Omental fat pad (tissue), 4 donors: ENCODE measurements around the gene NFYB. TPM values are rescaled to one million over a fixed set of nuclear protein-coding genes. Genes with fewer than 3 reads are reported as not detected.
"Not testable (repeated sequence)": the region's sequence is repeated elsewhere in the genome, so short reads cannot be mapped to it uniquely, and the experiment has no call there.

ENCODE experiments used
- ATAC-seq: fragments of 150-250 bp; one replicate; pipeline ENCODE4 v1.9.1; 2016; ENCODE audit warnings: mild to moderate bottlenecking, moderate library complexity; ENCODE audit not compliant: low FRiP score
- DNase-seq: peaks from one replicate; pipeline ENCODE4 v3.0.0-alpha.2; 2019; ENCODE audit warnings: low spot score
- CTCF ChIP-seq, 3 donors: fragments of 450-650 bp; IDR thresholded peaks; one replicate each; pipeline ENCODE4 v1.5.1; 2016 to 2017; ENCODE audit warnings: antibody characterized with exemption in 3 of 3, mild to moderate bottlenecking in 3 of 3, moderate library complexity in 2 of 3
- total RNA-seq, 4 donors: library from RNA; depleted of rRNA; stranded (reverse); fragments of >200 nt; gene quantifications; one replicate each; pipeline ENCODE4 v1.1.0, GENCODE V29; 2016

NFYB gene
- total RNA-seq, 4 donors from 2014 or later: 25.9 to 47.8 (median 33.8) TPM

DNA sequence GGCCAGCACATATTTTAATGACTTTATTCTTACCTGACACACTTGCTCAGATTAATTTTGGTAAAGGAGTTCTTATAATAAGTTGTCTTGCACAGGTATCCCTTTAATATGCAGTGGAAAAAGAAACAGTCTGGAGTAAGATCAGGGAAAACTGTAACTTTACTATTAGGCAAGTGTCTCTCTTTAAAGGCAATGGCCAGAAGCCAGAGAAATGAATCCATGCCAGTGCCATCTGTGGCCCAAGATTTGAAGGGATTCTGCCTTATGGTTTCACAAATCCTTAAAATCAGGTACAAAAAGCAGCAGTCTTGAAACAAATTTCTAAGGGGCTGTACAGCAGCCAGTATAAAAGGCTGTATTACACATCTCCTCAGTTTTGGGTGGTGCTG lies 22.4 kb downstream of the NFYB start:
- DNase-seq: no peak
- no peak for TF ChIP-seq CTCF (IDR thresholded peaks at IDR 0.05)
- no peak for ATAC-seq

GRCh38 chr12:104114834-104115586 lies 23.0 kb downstream of the NFYB start:
- ATAC-seq, DNase-seq: not testable (repeated sequence)

DNA sequence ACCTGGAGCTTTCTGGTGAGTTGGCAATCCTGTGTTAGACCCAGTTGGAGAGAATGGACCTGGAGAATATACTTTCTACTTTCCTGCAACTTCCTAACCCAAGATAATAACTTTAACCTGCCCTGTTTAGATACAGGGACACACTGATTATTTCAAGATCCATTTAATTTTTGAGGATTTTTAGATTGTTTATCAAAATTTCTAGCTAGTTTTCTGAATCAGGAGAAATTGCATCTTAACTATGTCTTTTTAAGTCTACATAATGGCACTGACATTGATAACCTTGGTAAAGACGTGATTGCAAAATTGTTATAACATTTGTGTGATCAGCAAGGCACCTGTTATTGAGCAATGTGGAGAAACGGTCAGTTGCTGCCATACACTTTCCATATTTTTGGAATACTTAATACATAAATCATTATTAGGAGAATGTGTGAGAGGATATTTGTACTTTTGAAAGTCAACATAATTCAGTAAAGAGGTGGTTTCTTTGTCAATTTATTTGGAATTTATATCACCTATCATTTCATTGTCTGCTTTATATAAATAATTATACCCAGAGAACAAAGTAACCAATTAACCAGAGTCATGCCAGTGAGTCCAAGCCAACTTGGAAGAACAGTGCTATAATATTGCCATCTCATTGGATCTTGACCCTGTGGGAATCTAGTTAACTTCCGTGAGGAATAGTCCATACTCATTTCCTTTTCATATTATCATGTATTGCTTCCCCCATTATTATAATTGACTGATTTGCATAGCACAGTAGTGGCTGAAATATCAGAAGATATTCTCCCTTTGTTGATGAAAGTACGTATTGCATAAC lies 28.4 kb downstream of the NFYB start:
- DNase-seq (no peak), ATAC-seq (no peak)
- TF ChIP-seq CTCF (IDR thresholded peaks at IDR 0.05): no peak

GRCh38 chr12:104108755-104109445 lies 29.1 kb downstream of the NFYB start:
- peak in 1 of 3 donors; percentile 27 for TF ChIP-seq CTCF (IDR thresholded peaks at IDR 0.05)

DNA sequence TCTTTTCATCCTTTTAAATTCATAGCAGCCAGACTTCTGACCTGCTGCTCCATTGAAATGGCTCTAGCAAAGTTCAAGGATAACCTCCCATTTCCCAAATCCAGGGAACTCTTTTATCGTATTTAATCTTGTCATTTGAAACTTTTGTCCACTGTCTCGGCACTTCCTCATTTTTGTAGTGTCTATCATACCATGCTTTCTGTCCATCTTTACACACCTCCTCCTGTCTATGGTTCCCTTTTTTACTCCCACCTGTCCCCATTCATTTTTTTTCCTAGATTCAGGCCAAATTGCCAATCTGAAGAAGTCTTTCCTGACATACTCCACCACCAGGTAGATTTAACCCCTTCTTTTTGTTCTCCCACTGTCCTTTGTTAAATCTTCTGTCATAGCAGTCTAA lies 31.0 kb downstream of the NFYB start:
- DNase-seq (no peak), ATAC-seq (no peak)

More at GRCh38 chr12:104108755-104109445, 29.1 kb downstream of the NFYB start:
- ATAC-seq: peak; percentile 71
- peak; percentile 90 for DNase-seq

GRCh38 chr12:104105461-104105860 lies 32.5 kb downstream of the NFYB start:
- ATAC-seq (peak; percentile 66), DNase-seq (no peak)
- TF ChIP-seq CTCF (IDR thresholded peaks at IDR 0.05): no peak

More for the DNA sequence above, 31.0 kb downstream of the NFYB start:
- no peak for TF ChIP-seq CTCF (IDR thresholded peaks at IDR 0.05)

GRCh38 chr12:104097954-104098353 lies 40.1 kb downstream of the NFYB start:
- ATAC-seq (no peak), DNase-seq (no peak)
- TF ChIP-seq CTCF (IDR thresholded peaks at IDR 0.05): no peak
